A549 (cell line): ENCODE results near the gene INSYN1. TPM values are rescaled to one million over a fixed set of nuclear protein-coding genes. Genes with fewer than 3 reads are reported as not detected.

ENCODE experiments used
- ATAC-seq, 2 experiments: fragments of 200-7000 bp in 1 of 2; fragments of >200 bp in 1 of 2; cut with Nextera tagmentation in 1 of 2; cut with Tn5 transposase in 1 of 2; 3 replicates each; pipeline versions ENCODE4 v1.8.0 to v1.9.1; 2018 to 2020; ENCODE audit warnings: mild to moderate bottlenecking in 1 of 2, moderate library complexity in 1 of 2
- CTCF ChIA-PET: fragments of 300-600 bp; sonication (Branson Sonifier 250); formaldehyde crosslinking; extraction: SDS; loops from one replicate; lab custom pipeline; 2021; ENCODE audit warnings: antibody characterized with exemption, inconsistent platforms; lab: Yijun Ruan, JAX
- POLR2A ChIA-PET: fragments of 350-600 bp; formaldehyde crosslinking; extraction: SDS; loops from one replicate; lab custom pipeline; 2021; ENCODE audit warnings: antibody characterized with exemption, inconsistent platforms; lab: Yijun Ruan, JAX
- DNase-seq, 2 experiments: peaks; one replicate each; pipeline versions ENCODE4 v3.0.0 to v3.0.0-alpha.2; 2011 to 2016; ENCODE audit warnings: low read depth in 1 of 2, low spot score in 1 of 2
- FAIRE-seq: peaks from 2 replicates; lab custom pipeline; 2011; peaks lifted over from hg19 to GRCh38; lab: Jason Lieb, UNC
- H3K27ac ChIP-seq, 2 experiments: fragments of >200 bp; sonication (Bioruptor Twin); formaldehyde crosslinking; 3 replicates each; pipeline ENCODE4 v1.5.1; 2016 to 2017
- H3K4me1 ChIP-seq: fragments of >200 bp; sonication (Bioruptor Twin); formaldehyde crosslinking; 3 replicates; pipeline ENCODE4 v1.6.1; 2016
- H3K4me2 ChIP-seq: fragments of >200 bp; sonication (Bioruptor Twin); formaldehyde crosslinking; 3 replicates; pipeline ENCODE4 v1.6.1; 2016
- H3K4me3 ChIP-seq: fragments of >200 bp; sonication (Bioruptor Twin); formaldehyde crosslinking; 3 replicates; pipeline ENCODE4 v1.5.1; 2016
- H3K9me3 ChIP-seq: fragments of >200 bp; sonication (Bioruptor Twin); formaldehyde crosslinking; 3 replicates; pipeline ENCODE4 v1.6.1; 2016
- CBX8 ChIP-seq: fragments of 200-600 bp; sonication (generic); IDR thresholded peaks from 2 replicates; pipeline ENCODE4 v1.6.1; 2016
- CHD2 ChIP-seq: fragments of 150-350 bp; IDR thresholded peaks from 2 replicates; pipeline ENCODE4 v1.6.1; 2014; ENCODE audit warnings: low read length; ENCODE audit not compliant: partially characterized antibody
- CHD4 ChIP-seq: fragments of 200-600 bp; sonication (generic); IDR thresholded peaks from 2 replicates; pipeline ENCODE4 v1.6.1; 2016; ENCODE audit warnings: antibody characterized with exemption, mild to moderate bottlenecking, borderline replicate concordance
- EHF ChIP-seq: fragments of 250-450 bp; sonication (Bioruptor Pico); IDR thresholded peaks from 2 replicates; pipeline ENCODE4 v1.5.0; 2020; ENCODE audit warnings: mild to moderate bottlenecking
- EHMT2 ChIP-seq: fragments of 200-600 bp; sonication (generic); IDR thresholded peaks from 2 replicates; pipeline ENCODE4 v1.6.1; 2016; ENCODE audit warnings: antibody characterized with exemption, low read depth, mild to moderate bottlenecking, moderate library complexity
- EP300 ChIP-seq, 2 experiments: fragments of >200 bp; sonication (Bioruptor Twin); formaldehyde crosslinking; IDR thresholded peaks; 2 replicates in 1 of 2; 3 replicates in 1 of 2; pipeline ENCODE4 v1.6.1; 2016 to 2017
- HDAC2 ChIP-seq: fragments of 200-600 bp; sonication (generic); IDR thresholded peaks from 2 replicates; pipeline ENCODE4 v1.6.1; 2016
- HEYL ChIP-seq: fragments of 250-450 bp; sonication (Bioruptor Pico); IDR thresholded peaks from 2 replicates; pipeline ENCODE4 v1.8.0; 2021; ENCODE audit warnings: mild to moderate bottlenecking, moderate library complexity
- JUN ChIP-seq, 2 experiments: fragments of >200 bp; sonication (Bioruptor Twin); formaldehyde crosslinking; IDR thresholded peaks; 2 replicates in 1 of 2; 3 replicates in 1 of 2; pipeline ENCODE4 v1.6.1; 2016 to 2017
- JUNB ChIP-seq: fragments of >200 bp; sonication (Bioruptor Twin); formaldehyde crosslinking; IDR thresholded peaks from 2 replicates; pipeline ENCODE4 v1.6.1; 2016
- MYC ChIP-seq: IDR thresholded peaks from 2 replicates; pipeline ENCODE4 v1.6.1; 2012; ENCODE audit warnings: mild to moderate bottlenecking, inconsistent platforms, low read length, improper control_type of control experiment, borderline replicate concordance
- NFE2L2 ChIP-seq: fragments of 150-350 bp; conservative IDR thresholded peaks from 2 replicates; pipeline ENCODE4 v1.6.1; 2014; ENCODE audit warnings: low read length
- NPAS2 ChIP-seq: fragments of 250-450 bp; sonication (Bioruptor Pico); IDR thresholded peaks from 2 replicates; pipeline ENCODE4 v1.8.0; 2022; ENCODE audit warnings: mild to moderate bottlenecking, moderate library complexity, borderline replicate concordance
- NR3C1 ChIP-seq: fragments of >200 bp; sonication (Bioruptor Twin); formaldehyde crosslinking; IDR thresholded peaks from 3 replicates; pipeline ENCODE4 v1.6.1; 2017
- RARB ChIP-seq: fragments of 250-450 bp; sonication (Bioruptor Pico); IDR thresholded peaks from 2 replicates; pipeline ENCODE4 v1.8.0; 2021; ENCODE audit warnings: mild to moderate bottlenecking, moderate library complexity
- REST ChIP-seq: fragments of 200-600 bp; sonication (generic); IDR thresholded peaks from 2 replicates; pipeline ENCODE4 v1.6.1; 2016; ENCODE audit warnings: antibody characterized with exemption, mild to moderate bottlenecking, moderate library complexity
- RFX5 ChIP-seq: fragments of 450-650 bp; IDR thresholded peaks from 2 replicates; pipeline ENCODE4 v1.7.1; 2014; ENCODE audit warnings: antibody characterized with exemption, mild to moderate bottlenecking, moderate library complexity
- RNF2 ChIP-seq: fragments of 200-600 bp; sonication (generic); IDR thresholded peaks from 2 replicates; pipeline ENCODE4 v1.6.1; 2016; ENCODE audit warnings: low read depth, mild to moderate bottlenecking, antibody characterized with exemption, moderate library complexity, borderline replicate concordance
- ZC3H11A ChIP-seq: fragments of 450-650 bp; IDR thresholded peaks from 2 replicates; pipeline ENCODE4 v1.6.1; 2014; ENCODE audit warnings: antibody characterized with exemption, mild to moderate bottlenecking
- ZFP36 ChIP-seq: fragments of 450-650 bp; IDR thresholded peaks from 2 replicates; pipeline ENCODE4 v1.6.1; 2014; ENCODE audit warnings: borderline replicate concordance; ENCODE audit not compliant: partially characterized antibody
- WGBS: methylation state at CpG from one replicate; pipeline ENCODE4 v1.1.6; 2017; ENCODE audit errors: missing lambda C conversion rate; 5-methylcytosine and 5-hydroxymethylcytosine counted together
- polyA plus RNA-seq, 4 experiments: library from polyadenylated mRNA; depleted of rRNA in 3 of 4; stranded (reverse); fragments of >200 nt; fragmentation: RNase III in 1 of 4; extraction: RNeasy Plus Mini Kit Qiagen cat#74134 plus additional on column Dnase treatment in 1 of 4; gene quantifications; 2 replicates in 3 of 4; 3 replicates in 1 of 4; pipeline ENCODE4 v1.2.3, GENCODE V29; 2011 to 2017
- TF ChIP-seq, protein P1 (sequence below): fragments of >200 bp; sonication (Bioruptor Twin); formaldehyde crosslinking; IDR thresholded peaks from 2 replicates; pipeline ENCODE4 v1.6.1; 2016
- TF ChIP-seq, protein P2 (sequence below): fragments of 250-450 bp; sonication (Bioruptor Pico); IDR thresholded peaks from 2 replicates; pipeline ENCODE4 v1.5.0; 2020; ENCODE audit warnings: low read depth, mild to moderate bottlenecking, moderate library complexity
- TF ChIP-seq, protein P3 (sequence below): IDR thresholded peaks from 2 replicates; pipeline ENCODE4 v1.6.1; 2012
- TF ChIP-seq, protein P4 (sequence below): IDR thresholded peaks from 2 replicates; pipeline ENCODE4 v1.6.1; 2012

INSYN1 gene
- polyA plus RNA-seq, 2 of the 4 experiments (the other 2 are of a cell fraction) = 0.54 to 1.9 TPM

DNA sequence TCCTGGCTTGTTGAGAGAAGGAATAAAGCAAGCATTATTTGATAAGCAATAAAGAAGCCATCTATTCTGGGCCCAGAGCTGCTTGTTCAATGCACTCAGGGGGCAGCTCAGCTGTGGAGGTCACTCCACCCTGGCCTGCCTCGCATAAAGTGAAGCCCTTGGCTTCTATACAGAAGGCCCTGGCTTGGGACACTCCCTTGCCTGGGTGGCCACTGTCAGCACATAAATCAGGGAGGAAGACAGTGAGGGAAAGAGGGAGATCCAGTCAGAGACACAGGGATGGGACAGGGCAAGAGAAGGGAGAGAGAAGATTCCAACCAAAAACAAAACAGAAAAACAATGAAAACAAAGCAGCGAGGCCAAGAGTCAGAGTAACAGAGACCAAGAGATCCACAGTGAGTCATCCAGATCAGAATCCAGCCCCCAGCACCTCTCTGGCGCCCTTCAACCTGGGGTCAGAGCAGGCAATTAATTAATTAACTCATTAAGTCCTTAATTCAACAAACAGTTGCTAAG lies 11.8 kb downstream of the INSYN1 start (continued):
- no peak for TF ChIP-seq REST
- TF ChIP-seq, protein P1, sequence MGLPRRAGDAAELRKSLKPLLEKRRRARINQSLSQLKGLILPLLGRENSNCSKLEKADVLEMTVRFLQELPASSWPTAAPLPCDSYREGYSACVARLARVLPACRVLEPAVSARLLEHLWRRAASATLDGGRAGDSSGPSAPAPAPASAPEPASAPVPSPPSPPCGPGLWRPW = no peak
- TF ChIP-seq MYC = no peak
- no peak for TF ChIP-seq NR3C1
- no peak for TF ChIP-seq ZC3H11A
- TF ChIP-seq EHF (CRISPR knock-in tag) = no peak
- no peak for TF ChIP-seq JUN (IDR thresholded peaks at IDR 0.05)
- TF ChIP-seq RNF2 = no peak
- TF ChIP-seq RFX5 = no peak
- TF ChIP-seq EHMT2 = no peak
- no peak for TF ChIP-seq NFE2L2
- no peak for TF ChIP-seq CHD2

- CTCF ChIA-PET = interaction anchor here (0.7 to 1.5 kb wide), 2 partner anchors 104 to 224 kb away, joined by 3 read pairs; no protein-coding TSS in a partner anchor
- H3K27ac ChIP-seq = no peak overlapping the region
- peaks cover 9% of the 10 kb centered on the region for H3K4me1 ChIP-seq
- H3K9me3 ChIP-seq = no peaks in the 10 kb centered on the region
- WGBS = 100% methylated on average over 2 of the region's 25 CpGs
- POLR2A ChIA-PET = no interaction called here
- TF ChIP-seq CBX8 (no peak), EHMT2 (no peak), HEYL (no peak), RNF2 (no peak), EHF (CRISPR knock-in tag) (no peak), RARB (CRISPR knock-in tag) (no peak), JUNB (no peak), ZFP36 (no peak), CHD4 (no peak), CHD2 (no peak), EP300 (IDR thresholded peaks at IDR 0.05) (no peak), NPAS2 (CRISPR knock-in tag) (no peak), RFX5 (no peak), HDAC2 (no peak), ZC3H11A (no peak)
- TF ChIP-seq, protein P2, sequence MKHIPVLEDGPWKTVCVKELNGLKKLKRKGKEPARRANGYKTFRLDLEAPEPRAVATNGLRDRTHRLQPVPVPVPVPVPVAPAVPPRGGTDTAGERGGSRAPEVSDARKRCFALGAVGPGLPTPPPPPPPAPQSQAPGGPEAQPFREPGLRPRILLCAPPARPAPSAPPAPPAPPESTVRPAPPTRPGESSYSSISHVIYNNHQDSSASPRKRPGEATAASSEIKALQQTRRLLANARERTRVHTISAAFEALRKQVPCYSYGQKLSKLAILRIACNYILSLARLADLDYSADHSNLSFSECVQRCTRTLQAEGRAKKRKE (CRISPR knock-in tag) = no peak
- TF ChIP-seq, protein P1 = no peak
- TF ChIP-seq, protein P3, sequence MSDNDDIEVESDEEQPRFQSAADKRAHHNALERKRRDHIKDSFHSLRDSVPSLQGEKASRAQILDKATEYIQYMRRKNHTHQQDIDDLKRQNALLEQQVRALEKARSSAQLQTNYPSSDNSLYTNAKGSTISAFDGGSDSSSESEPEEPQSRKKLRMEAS = no peak
- TF ChIP-seq, protein P4, sequence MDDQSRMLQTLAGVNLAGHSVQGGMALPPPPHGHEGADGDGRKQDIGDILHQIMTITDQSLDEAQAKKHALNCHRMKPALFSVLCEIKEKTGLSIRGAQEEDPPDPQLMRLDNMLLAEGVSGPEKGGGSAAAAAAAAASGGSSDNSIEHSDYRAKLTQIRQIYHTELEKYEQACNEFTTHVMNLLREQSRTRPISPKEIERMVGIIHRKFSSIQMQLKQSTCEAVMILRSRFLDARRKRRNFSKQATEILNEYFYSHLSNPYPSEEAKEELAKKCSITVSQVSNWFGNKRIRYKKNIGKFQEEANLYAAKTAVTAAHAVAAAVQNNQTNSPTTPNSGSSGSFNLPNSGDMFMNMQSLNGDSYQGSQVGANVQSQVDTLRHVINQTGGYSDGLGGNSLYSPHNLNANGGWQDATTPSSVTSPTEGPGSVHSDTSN = no peak
- FAIRE-seq (no peak), DNase-seq (no peak), ATAC-seq (no peak)
- H3K4me3 ChIP-seq = no peak overlapping the region
- H3K4me2 ChIP-seq = no peak overlapping the region
Observed at GRCh38 chr15:73740152-73741048, 12.8 kb downstream of the INSYN1 start.
